Endothelial cell of umbilical vein (primary cell): ENCODE measurements around the gene SAMD4B. TPM values are rescaled to one million over a fixed set of nuclear protein-coding genes. Genes with fewer than 3 reads are reported as not detected.

Source experiments
- BruUV-seq: library from RNA; stranded (reverse); fragments of 400-500 nt; replicated peaks from 2 replicates; lab custom pipeline; 2021; lab: Mats Ljungman, UMichigan
- CTCF ChIA-PET: fragments of 300-600, 350-600 bp; sonication (Branson Sonifier 250); formaldehyde crosslinking; loops from one replicate; lab custom pipeline; 2021; ENCODE audit warnings: antibody characterized with exemption, inconsistent platforms; lab: Charles Lee
- POLR2A ChIA-PET: fragments of 300-600, 350-600 bp; sonication (Branson Sonifier 250); formaldehyde crosslinking; loops from one replicate; lab custom pipeline; 2021; ENCODE audit warnings: antibody characterized with exemption, inconsistent platforms; lab: Charles Lee
- DNase-seq: peaks from one replicate; pipeline ENCODE4 v3.0.0-alpha.2; 2011; ENCODE audit warnings: low read depth, low spot score
- FAIRE-seq: peaks from 2 replicates; lab custom pipeline; 2011; peaks lifted over from hg19 to GRCh38; lab: Jason Lieb, UNC
- H2AFZ ChIP-seq: 2 replicates; pipeline ENCODE4 v1.6.0; 2012; ENCODE audit warnings: low read depth, low read length, control low read depth, inconsistent platforms
- H3K27ac ChIP-seq: 2 replicates; pipeline ENCODE4 v1.5.1; 2011; ENCODE audit warnings: low read depth, mild to moderate bottlenecking, control low read depth, low read length, moderate library complexity; ENCODE audit not compliant: insufficient read depth
- H3K27me3 ChIP-seq, 2 experiments: 2 replicates each; pipeline versions ENCODE4 v1.6.0 to v1.6.1; 2011; ENCODE audit warnings: low read length in 2 of 2, mixed read lengths in 1 of 2; ENCODE audit not compliant: control insufficient read depth in 2 of 2, insufficient read depth in 2 of 2
- H3K36me3 ChIP-seq, 2 experiments: 2 replicates in 1 of 2; 3 replicates in 1 of 2; pipeline ENCODE4 v1.5.1; 2011; ENCODE audit warnings: low read length in 2 of 2, mild to moderate bottlenecking in 1 of 2, moderate library complexity in 1 of 2; ENCODE audit not compliant: control insufficient read depth in 2 of 2, insufficient read depth in 2 of 2; ENCODE audit errors: extremely low read depth in 1 of 2
- H3K4me1 ChIP-seq: 3 replicates; pipeline ENCODE4 v1.5.1; 2011; ENCODE audit warnings: mild to moderate bottlenecking, low read length; ENCODE audit not compliant: control insufficient read depth, insufficient read depth; ENCODE audit errors: extremely low read depth
- H3K4me2 ChIP-seq: 2 replicates; pipeline ENCODE4 v1.6.1; 2011; ENCODE audit warnings: low read length, control low read depth, mixed read lengths; ENCODE audit not compliant: insufficient read depth
- H3K4me3 ChIP-seq, 3 experiments: fragments of 200-600 bp in 1 of 3; sonication (generic), shearing (Covaris generic) in 1 of 3; replicated peaks in 1 of 3; 2 replicates each; pipeline ENCODE4 v1.5.1; 2011 to 2016; ENCODE audit warnings: control low read depth in 3 of 3, low read length in 3 of 3, mild to moderate bottlenecking in 2 of 3, inconsistent platforms in 1 of 3, low read depth in 1 of 3, moderate library complexity in 1 of 3; ENCODE audit not compliant: insufficient read depth in 1 of 3
- H3K79me2 ChIP-seq: 2 replicates; pipeline ENCODE4 v1.6.0; 2012; ENCODE audit warnings: low read length, inconsistent platforms; ENCODE audit not compliant: control insufficient read depth, insufficient read depth
- H3K9ac ChIP-seq: replicated peaks from 2 replicates; pipeline ENCODE3; 2011; ENCODE audit warnings: low read length, control low read depth; ENCODE audit not compliant: insufficient read depth; ENCODE audit errors: extremely low read depth
- H3K9me1 ChIP-seq: replicated peaks from 3 replicates; pipeline ENCODE4 v1.6.0; 2011; ENCODE audit warnings: mild to moderate bottlenecking, low read length; ENCODE audit not compliant: control insufficient read depth, insufficient read depth; ENCODE audit errors: extremely low read depth
- H3K9me3 ChIP-seq: replicated peaks from 2 replicates; pipeline ENCODE4 v1.5.1; 2012; ENCODE audit warnings: low read length, inconsistent platforms; ENCODE audit not compliant: control insufficient read depth, insufficient read depth
- H4K20me1 ChIP-seq: replicated peaks from 2 replicates; pipeline ENCODE3; 2011; ENCODE audit warnings: mild to moderate bottlenecking, low read length; ENCODE audit not compliant: control insufficient read depth, insufficient read depth; ENCODE audit errors: extremely low read depth
- CTCF ChIP-seq, 2 donors: IDR thresholded peaks; 1 replicate in 1 of 2; 2 replicates in 1 of 2; pipeline ENCODE4 v1.5.1; 2011; ENCODE audit warnings: low read length in 2 of 2, mild to moderate bottlenecking in 2 of 2, moderate library complexity in 2 of 2, control low read depth in 1 of 2, inconsistent platforms in 1 of 2, low read depth in 1 of 2; ENCODE audit not compliant: insufficient read depth in 1 of 2; ENCODE audit errors: extremely low read depth in 1 of 2
- EZH2 ChIP-seq: IDR thresholded peaks from 2 replicates; pipeline ENCODE4 v1.6.1; 2012; ENCODE audit warnings: borderline replicate concordance, low read depth, mild to moderate bottlenecking, moderate library complexity, low read length, inconsistent platforms; ENCODE audit not compliant: severe bottlenecking
- FOS ChIP-seq: IDR thresholded peaks from 2 replicates; pipeline ENCODE4 v1.6.1; 2011; ENCODE audit warnings: mild to moderate bottlenecking, low read length, moderate library complexity, borderline replicate concordance; ENCODE audit not compliant: insufficient read depth
- GATA2 ChIP-seq: IDR thresholded peaks from 2 replicates; pipeline ENCODE4 v1.7.0; 2011; ENCODE audit warnings: low read depth, mild to moderate bottlenecking, moderate library complexity, mixed read lengths, low read length; ENCODE audit not compliant: insufficient read length, insufficient read depth
- JUN ChIP-seq: IDR thresholded peaks from 2 replicates; pipeline ENCODE4 v1.6.1; 2011; ENCODE audit warnings: borderline replicate concordance, low read depth; ENCODE audit not compliant: insufficient read length, insufficient read depth
- MAX ChIP-seq: IDR thresholded peaks from 2 replicates; pipeline ENCODE4 v1.6.1; 2011; ENCODE audit not compliant: insufficient read depth, insufficient read length
- MYC ChIP-seq: IDR thresholded peaks from one replicate; pipeline ENCODE4 v1.6.1; 2011; ENCODE audit warnings: mild to moderate bottlenecking, low read depth, low read length
- POLR2A ChIP-seq: IDR thresholded peaks from 2 replicates; pipeline ENCODE4 v1.6.1; 2012; ENCODE audit warnings: low read depth, mild to moderate bottlenecking, control low read depth, low read length
- POLR2AphosphoS5 ChIP-seq: IDR thresholded peaks from 2 replicates; pipeline ENCODE4 v1.6.1; 2012; ENCODE audit warnings: low read depth, mild to moderate bottlenecking, control low read depth, low read length, moderate library complexity; ENCODE audit not compliant: insufficient read depth
- dilution Hi-C: fragments of 300-500 bp; cut with MboI; formaldehyde crosslinking; loops from one replicate; pipeline ENCODE4 v1.15.0; 2019; ENCODE audit warnings: low sequenced_read_pairs; ENCODE audit not compliant: extremely low pct_ligation_motif_present
- intact Hi-C: fragments of 100-400 bp; cut with micrococcal nuclease; formaldehyde crosslinking; loops from one replicate; pipeline ENCODE4 v1.10.0; 2022
- polyA plus RNA-seq, 4 experiments: library from polyadenylated mRNA; depleted of rRNA in 3 of 4; stranded (reverse) in 3 of 4; unstranded in 1 of 4; fragments of >200 nt; gene quantifications; 2 replicates each; pipeline versions ENCODE4 v1.2.1 to v1.2.3, GENCODE V29; 2011 to 2012; ENCODE audit warnings: missing spikeins in 1 of 4
- total RNA-seq: library from RNA; stranded (reverse); gene quantifications from 2 replicates; pipeline ENCODE4 v1.2.3, GENCODE V29; 2021

Gene SAMD4B
- total and polyA plus RNA-seq, 2 donors (not counting 3 experiments of a cell fraction or from before 2014, with no cell fraction given), result 82.1 to 84.2 TPM

GRCh38 chr19:39303373-39304184 is 38.6 kb upstream of the SAMD4B start:
- BruUV-seq, result no TSS peak

More at GRCh38 chr19:39303373-39304184, 38.6 kb upstream of the SAMD4B start:
- Histone ChIP-seq H2AFZ (no peak overlapping the region), H3K36me3 (no peaks in the 10 kb centered on the region), H3K27me3 (peaks cover 39 to 53% of the 10 kb centered on the region in 2 experiments), H4K20me1 (no peaks in the 10 kb centered on the region), H3K79me2 (no peaks in the 10 kb centered on the region), H3K9me1 (no peaks in the 10 kb centered on the region), H3K9me3 (no peaks in the 10 kb centered on the region), H3K4me1 (no peaks in the 10 kb centered on the region), H3K27ac (no peak overlapping the region), H3K9ac (no peak overlapping the region), H3K4me3 (no peak overlapping the region), H3K4me2 (no peak overlapping the region)
- ChIA-PET CTCF (interaction anchor here (1.0 to 1.2 kb wide), 2 partner anchors 12 to 115 kb away, joined by 4 to 5 read pairs; no protein-coding TSS in a partner anchor), POLR2A (no interaction called here)
- dilution Hi-C loops (no loop called here), intact Hi-C loops (no loop called here)
- FAIRE-seq (no peak), DNase-seq (no peak)
- no peak for TF ChIP-seq EZH2
- TF ChIP-seq FOS, result no peak
- TF ChIP-seq CTCF (IDR thresholded peaks at IDR 0.05; ENCODE audit: extremely low read depth in 1 of 2, insufficient read depth in 1 of 2, low read depth in 1 of 2, low read length in 2 of 2), result no peak
- TF ChIP-seq JUN, result no peak
- no peak for TF ChIP-seq MYC
- no peak for TF ChIP-seq POLR2A
- TF ChIP-seq POLR2AphosphoS5, result no peak
- TF ChIP-seq GATA2, result no peak
- TF ChIP-seq MAX, result no peak
